K562 (cell line): ENCODE data around the gene SMIM10. TPM values are rescaled to one million over a fixed set of nuclear protein-coding genes. Genes with fewer than 3 reads are reported as not detected.

Experiments used
- ATAC-seq: fragments of 200-7000 bp; cut with Tn5 transposase; 3 replicates; pipeline ENCODE4 v1.9.1; 2020; ENCODE audit warnings: moderate library complexity
- BruUV-seq: library from RNA; stranded (reverse); fragments of 400-500 nt; replicated peaks from 2 replicates; lab custom pipeline; 2021; lab: Mats Ljungman, UMichigan
- CTCF ChIA-PET: fragments of 300-600 bp; formaldehyde crosslinking; extraction: SDS; loops from one replicate; lab custom pipeline; 2021; ENCODE audit warnings: low intra/inter-chr PET ratio; lab: Yijun Ruan, JAX
- POLR2A ChIA-PET: fragments of 300-600, 350-650 bp; sonication (Branson Sonifier 250); formaldehyde crosslinking; extraction: SDS; loops from one replicate; lab custom pipeline; 2021; ENCODE audit warnings: antibody characterized with exemption, inconsistent platforms; lab: Yijun Ruan, JAX
- DNase-seq, 4 experiments: peaks; one replicate each; pipeline versions ENCODE4 v3.0.0 to v3.0.0-alpha.2; 2011 to 2018; ENCODE audit warnings: low spot score in 3 of 4, mixed read lengths in 3 of 4; ENCODE audit errors: extremely low read depth in 1 of 4
- FAIRE-seq: peaks from 2 replicates; lab custom pipeline; 2011; peaks lifted over from hg19 to GRCh38; lab: Jason Lieb, UNC
- H2AFZ ChIP-seq: 2 replicates; pipeline ENCODE4 v1.6.0; 2011; ENCODE audit warnings: low read depth, low read length, control low read depth, inconsistent platforms
- H3K27ac ChIP-seq: fragments of 200-600 bp; 3 replicates; pipeline ENCODE4 v1.8.0; 2011; ENCODE audit warnings: low read depth, mild to moderate bottlenecking, control low read depth, inconsistent platforms, low read length, moderate library complexity, mixed read lengths; ENCODE audit errors: extremely low read depth
- H3K27me3 ChIP-seq, 2 experiments: fragments of 300-600 bp in 1 of 2; 2 replicates in 1 of 2; 3 replicates in 1 of 2; pipeline versions ENCODE4 v1.6.0 to v1.8.0; 2011; ENCODE audit warnings: inconsistent platforms in 2 of 2, low read length in 2 of 2, mild to moderate bottlenecking in 1 of 2, mixed read lengths in 1 of 2, moderate library complexity in 1 of 2; ENCODE audit not compliant: control insufficient read depth in 2 of 2, insufficient read depth in 2 of 2
- H3K36me3 ChIP-seq: fragments of 300-600 bp; 3 replicates; pipeline ENCODE4 v1.8.0; 2011; ENCODE audit warnings: mild to moderate bottlenecking, low read length, inconsistent platforms; ENCODE audit not compliant: control insufficient read depth, insufficient read depth
- H3K4me1 ChIP-seq, 2 experiments: fragments of 200-600 bp in 1 of 2; replicated peaks in 1 of 2; 2 replicates in 1 of 2; 3 replicates in 1 of 2; pipeline versions ENCODE4 v1.5.1 to v1.8.0; 2011; ENCODE audit warnings: inconsistent platforms in 2 of 2, low read length in 2 of 2, mild to moderate bottlenecking in 1 of 2, mixed read lengths in 1 of 2, moderate library complexity in 1 of 2; ENCODE audit not compliant: control insufficient read depth in 2 of 2, insufficient read depth in 2 of 2
- H3K4me2 ChIP-seq: 2 replicates; pipeline ENCODE4 v1.6.1; 2011; ENCODE audit warnings: low read length, control low read depth, inconsistent platforms, mixed read lengths; ENCODE audit not compliant: insufficient read depth
- H3K4me3 ChIP-seq: fragments of 200-600 bp; sonication (generic), shearing (Covaris generic); 2 replicates; pipeline ENCODE4 v1.5.1; 2016; ENCODE audit warnings: control low read depth, inconsistent platforms
- H3K79me2 ChIP-seq: fragments of 200-600 bp; 3 replicates; pipeline ENCODE4 v1.8.0; 2011; ENCODE audit warnings: low read length, inconsistent platforms; ENCODE audit not compliant: control insufficient read depth, insufficient read depth
- H3K9ac ChIP-seq, 2 experiments: 2 replicates each; pipeline versions ENCODE4 v1.6.0 to v1.6.1; 2011; ENCODE audit warnings: low read depth in 2 of 2, low read length in 2 of 2, control low read depth in 1 of 2, inconsistent platforms in 1 of 2, mild to moderate bottlenecking in 1 of 2, mixed read lengths in 1 of 2; ENCODE audit not compliant: insufficient read depth in 1 of 2
- H3K9me1 ChIP-seq: one replicate; pipeline ENCODE4 v1.6.0; 2011; ENCODE audit warnings: inconsistent platforms, mild to moderate bottlenecking, low read length, moderate library complexity; ENCODE audit not compliant: control insufficient read depth, insufficient read depth
- H3K9me3 ChIP-seq: replicated peaks from 2 replicates; pipeline ENCODE4 v1.5.1; 2011; ENCODE audit warnings: low read depth, low read length, inconsistent platforms; ENCODE audit not compliant: control insufficient read depth, insufficient read depth
- H4K20me1 ChIP-seq: replicated peaks from 2 replicates; pipeline ENCODE4 v1.6.1; 2011; ENCODE audit warnings: low read length, inconsistent platforms, mixed read lengths; ENCODE audit not compliant: control insufficient read depth, insufficient read depth
- CHCHD3 ChIP-seq: fragments of 250-450 bp; sonication (Bioruptor Pico); IDR thresholded peaks from 2 replicates; pipeline ENCODE4 v2.1.2; 2022; ENCODE audit warnings: mild to moderate bottlenecking
- KLF6 ChIP-seq: fragments of 250-450 bp; sonication (Bioruptor Pico); IDR thresholded peaks from 2 replicates; pipeline ENCODE4 v1.4.0; 2020; ENCODE audit warnings: mild to moderate bottlenecking, moderate library complexity, borderline replicate concordance
- PBX2 ChIP-seq, 2 experiments: IDR thresholded peaks in 1 of 2; conservative IDR thresholded peaks in 1 of 2; 2 replicates each; pipeline ENCODE4 v1.6.1; 2016; ENCODE audit warnings: low read depth in 2 of 2, mild to moderate bottlenecking in 1 of 2, missing compliant biosample characterization in 1 of 2, missing genetic modification characterization in 1 of 2, moderate library complexity in 1 of 2
- WGBS: fragments of 100-300 bp; shearing (Covaris generic); methylation state at CpG from one replicate; pipeline ENCODE4 v1.1.6; 2016; ENCODE audit warnings: low coverage, mixed read lengths; ENCODE audit not compliant: insufficient coverage; ENCODE audit errors: missing lambda C conversion rate; 5-methylcytosine and 5-hydroxymethylcytosine counted together
- in situ Hi-C: fragments of 300-500 bp; cut with MboI; formaldehyde crosslinking; loops from 4 replicates; pipeline ENCODE4 v1.15.0; 2018; ENCODE audit warnings: inconsistent platforms, mixed read lengths
- intact Hi-C: fragments of 100-400 bp; cut with micrococcal nuclease; formaldehyde crosslinking; loops from 2 replicates; pipeline ENCODE4 v1.14.2; 2022
- polyA plus RNA-seq, 8 experiments: library from polyadenylated mRNA; depleted of rRNA in 4 of 8; stranded (reverse) in 5 of 8; unstranded in 3 of 8; fragments of >200 nt; fragmentation: Nextera tagmentation in 2 of 8; fragmentation: Illumina TruSeq in 1 of 8; extraction: Ambion mirVana in 2 of 8; extraction: Trizol in 1 of 8; gene quantifications; 2 replicates each; pipeline versions ENCODE4 v1.2.1 to v1.2.3, GENCODE V29; 2011 to 2014; ENCODE audit warnings: inconsistent platforms in 1 of 8, missing spikeins in 1 of 8
- total RNA-seq, 7 experiments: library from RNA; depleted of rRNA in 6 of 7; stranded (reverse); fragments of >200 nt in 6 of 7; fragmentation: Illumina TruSeq in 2 of 7; extraction: Trizol in 2 of 7; gene quantifications; 2 replicates each; pipeline versions ENCODE4 v1.2.1 to v1.2.3, GENCODE V29; 2011 to 2021; ENCODE audit warnings: low replicate concordance in 1 of 7

Gene SMIM10
- total and polyA plus RNA-seq, 9 of the 15 experiments (the other 6 are each of a cell fraction or from before 2014, with no cell fraction given): 2.1 to 25.3 (median 16.4) TPM

GRCh38 chrX:134969726-134970125, 21.1 kb upstream of the SMIM10 start:
- H3K79me2 ChIP-seq: no peaks in the 10 kb centered on the region
- 33% methylated on average over 1 of the region's 1 CpG for WGBS
- intact Hi-C loops: no loop called here
- no peak overlapping the region for H3K4me2 ChIP-seq
- no peak overlapping the region for H2AFZ ChIP-seq
- DNase-seq: no peak
- H3K4me3 ChIP-seq: no peak overlapping the region
- no TSS peak for BruUV-seq
- H3K27me3 ChIP-seq: no peaks in the 10 kb centered on the region
- no peak overlapping the region for H3K27ac ChIP-seq
- no peaks in the 10 kb centered on the region for H3K9me3 ChIP-seq
- POLR2A ChIA-PET: no interaction called here
- no peaks in the 10 kb centered on the region for H4K20me1 ChIP-seq
- H3K9me1 ChIP-seq: no peaks in the 10 kb centered on the region
- CTCF ChIA-PET: no interaction called here
- no peak overlapping the region for H3K9ac ChIP-seq
- in situ Hi-C loops: loop anchor here (5.0 kb wide), 1 partner anchor 233 kb away; no protein-coding TSS in a partner anchor
- H3K4me1 ChIP-seq: peaks cover 0 to 9% of the 10 kb centered on the region in 2 experiments; a peak in 3 of 5 replicates
- TF ChIP-seq CHCHD3 (CRISPR knock-in tag): no peak
- TF ChIP-seq PBX2 (CRISPR knock-in tag; IDR thresholded peaks at IDR 0.05; ENCODE audit: low read depth): no peak
- TF ChIP-seq PBX2 (tag; conservative IDR thresholded peaks at IDR 0.05; ENCODE audit: low read depth): no peak
- no peak for TF ChIP-seq KLF6
- TF ChIP-seq, all 486 proteins: peak for 0
- H3K36me3 ChIP-seq: no peaks in the 10 kb centered on the region
- ATAC-seq (no peak), FAIRE-seq (no peak)
